HEK293T (cell line): ENCODE measurements around the gene GRID2.

Source experiments
- CTCF ChIA-PET: fragments of 350-600 bp; formaldehyde crosslinking; extraction: SDS; loops from one replicate; lab custom pipeline; 2021; ENCODE audit warnings: antibody characterized with exemption, inconsistent platforms; lab: Yijun Ruan, JAX
- POLR2A ChIA-PET: fragments of 350-600 bp; formaldehyde crosslinking; extraction: SDS; loops from one replicate; lab custom pipeline; 2020; ENCODE audit warnings: antibody characterized with exemption, inconsistent platforms; lab: Yijun Ruan, JAX
- DNase-seq: peaks from one replicate; pipeline ENCODE4 v3.0.0; 2012; ENCODE audit warnings: mixed read lengths; ENCODE audit errors: extremely low spot score
- ARNT ChIP-seq: fragments of 450-650 bp; IDR thresholded peaks from 2 replicates; pipeline ENCODE4 v1.6.1; 2017; ENCODE audit warnings: mild to moderate bottlenecking
- BHLHE40 ChIP-seq: fragments of 450-650 bp; IDR thresholded peaks from 2 replicates; pipeline ENCODE4 v1.6.1; 2016; ENCODE audit warnings: mild to moderate bottlenecking, moderate library complexity, borderline replicate concordance
- CTBP1 ChIP-seq: fragments of 450-650 bp; IDR thresholded peaks from 2 replicates; pipeline ENCODE4 v1.6.1; 2016; ENCODE audit warnings: borderline replicate concordance
- ELF4 ChIP-seq: fragments of 450-650 bp; IDR thresholded peaks from 2 replicates; pipeline ENCODE4 v1.6.1; 2017; ENCODE audit warnings: antibody characterized with exemption
- FOXA1 ChIP-seq: fragments of 450-650 bp; IDR thresholded peaks from 2 replicates; pipeline ENCODE4 v1.6.1; 2016; ENCODE audit warnings: mild to moderate bottlenecking
- FOXK2 ChIP-seq: fragments of 450-650 bp; IDR thresholded peaks from 2 replicates; pipeline ENCODE4 v1.6.1; 2016; ENCODE audit warnings: mild to moderate bottlenecking
- FOXM1 ChIP-seq: fragments of 450-650 bp; IDR thresholded peaks from 2 replicates; pipeline ENCODE4 v1.6.1; 2017; ENCODE audit warnings: mild to moderate bottlenecking, borderline replicate concordance
- HDGF ChIP-seq: fragments of 450-650 bp; IDR thresholded peaks from 2 replicates; pipeline ENCODE4 v1.6.1; 2017; ENCODE audit warnings: antibody characterized with exemption, borderline replicate concordance
- L3MBTL2 ChIP-seq: fragments of 450-650 bp; conservative IDR thresholded peaks from 2 replicates; pipeline ENCODE4 v1.6.1; 2016; ENCODE audit warnings: mild to moderate bottlenecking
- LEF1 ChIP-seq: fragments of 450-650 bp; IDR thresholded peaks from 2 replicates; pipeline ENCODE4 v1.6.1; 2017; ENCODE audit warnings: mild to moderate bottlenecking, borderline replicate concordance
- NFRKB ChIP-seq: fragments of 450-650 bp; IDR thresholded peaks from 2 replicates; pipeline ENCODE4 v1.6.1; 2016; ENCODE audit warnings: mild to moderate bottlenecking, moderate library complexity
- PKNOX1 ChIP-seq: fragments of 450-650 bp; IDR thresholded peaks from 2 replicates; pipeline ENCODE4 v1.6.1; 2016
- SP1 ChIP-seq: fragments of 450-650 bp; IDR thresholded peaks from 2 replicates; pipeline ENCODE4 v1.6.1; 2017
- SUZ12 ChIP-seq: fragments of 450-650 bp; IDR thresholded peaks from 2 replicates; pipeline ENCODE4 v1.6.1; 2016; ENCODE audit warnings: mild to moderate bottlenecking
- TARDBP ChIP-seq: fragments of 450-650 bp; IDR thresholded peaks from 2 replicates; pipeline ENCODE4 v1.6.1; 2016
- ZNF384 ChIP-seq: fragments of 450-650 bp; IDR thresholded peaks from 2 replicates; pipeline ENCODE4 v1.6.1; 2016

The GRID2 gene

GRCh38 chr4:93444860-93445259 is 1141.1 kb downstream of the GRID2 start:
- no peak for TF ChIP-seq ELF4
- no peak for TF ChIP-seq FOXM1
- TF ChIP-seq ARNT = no peak
- TF ChIP-seq SUZ12 = no peak
- TF ChIP-seq LEF1 = no peak
- no peak for TF ChIP-seq L3MBTL2
- no peak for TF ChIP-seq FOXA1
- no peak for TF ChIP-seq FOXK2
- TF ChIP-seq TARDBP = no peak
- TF ChIP-seq SP1 = no peak
- no peak for TF ChIP-seq BHLHE40
- no peak for TF ChIP-seq NFRKB
- CTCF ChIA-PET = no interaction called here
- no peak for DNase-seq
- POLR2A ChIA-PET = no interaction called here

GRCh38 chr4:93446038-93446437 is 1142.3 kb downstream of the GRID2 start:
- no peak for DNase-seq
- ChIA-PET POLR2A (no interaction called here), CTCF (no interaction called here)
- TF ChIP-seq SUZ12 (no peak), SP1 (no peak), LEF1 (no peak)

- TF ChIP-seq FOXM1 = no peak
- no peak for TF ChIP-seq ELF4
- no peak for TF ChIP-seq BHLHE40
- TF ChIP-seq FOXA1 = no peak
- no peak for TF ChIP-seq NFRKB
- TF ChIP-seq CTBP1 = no peak
- TF ChIP-seq ARNT = no peak
- TF ChIP-seq LEF1 = no peak
- TF ChIP-seq HDGF = no peak
- no peak for TF ChIP-seq SP1
- no peak for TF ChIP-seq SUZ12
- no peak for TF ChIP-seq FOXK2
- TF ChIP-seq TARDBP = no peak
- TF ChIP-seq ZNF384 = no peak
- TF ChIP-seq PKNOX1 = no peak
- no peak for TF ChIP-seq L3MBTL2
- DNase-seq = no peak
- POLR2A ChIA-PET = no interaction called here
- CTCF ChIA-PET = no interaction called here
These were observed 1145.0 kb downstream of the GRID2 start for GRCh38 chr4:93448691-93449293.

- ChIA-PET CTCF (no interaction called here), POLR2A (no interaction called here)
- no peak for TF ChIP-seq ARNT
- TF ChIP-seq ELF4 = no peak
- TF ChIP-seq L3MBTL2 = no peak
- TF ChIP-seq BHLHE40 = no peak
- no peak for TF ChIP-seq TARDBP
- no peak for TF ChIP-seq FOXK2
- no peak for TF ChIP-seq SP1
- TF ChIP-seq PKNOX1 = no peak
- TF ChIP-seq NFRKB = no peak
- no peak for TF ChIP-seq CTBP1
- TF ChIP-seq ZNF384 = no peak
- TF ChIP-seq HDGF = no peak
- DNase-seq = no peak
These were observed 1148.2 kb downstream of the GRID2 start for GRCh38 chr4:93451954-93452353.

GRCh38 chr4:93461541-93461940 is 1157.8 kb downstream of the GRID2 start:
- POLR2A ChIA-PET = no interaction called here
- no peak for DNase-seq
- TF ChIP-seq PKNOX1 = no peak
- CTCF ChIA-PET = no interaction called here

GRCh38 chr4:93466446-93466845 is 1162.7 kb downstream of the GRID2 start:
- DNase-seq = no peak
- CTCF ChIA-PET = no interaction called here
- TF ChIP-seq SP1 = no peak
- TF ChIP-seq NFRKB = no peak
- no peak for TF ChIP-seq PKNOX1
- TF ChIP-seq FOXA1 = no peak
- TF ChIP-seq TARDBP = no peak
- TF ChIP-seq SUZ12 = no peak
- TF ChIP-seq ELF4 = no peak
- TF ChIP-seq L3MBTL2 = no peak
- TF ChIP-seq CTBP1 = no peak
- no peak for TF ChIP-seq BHLHE40
- TF ChIP-seq LEF1 = no peak
- no peak for TF ChIP-seq HDGF
- TF ChIP-seq ZNF384 = no peak
- TF ChIP-seq FOXM1 = no peak
- TF ChIP-seq ARNT = no peak
- POLR2A ChIA-PET = no interaction called here
